Ovary (tissue), 9 donors: ENCODE results near the gene CHST12. TPM values are rescaled to one million over a fixed set of nuclear protein-coding genes. Genes with fewer than 3 reads are reported as not detected.

ENCODE experiments used
- DNase-seq, 5 donors: peaks; one replicate each; pipeline ENCODE4 v3.0.0-alpha.2; 2019 to 2020
- H3K27ac ChIP-seq, 2 donors: fragments of 200-600 bp; one replicate each; pipeline versions ENCODE4 v1.5.1 to v1.8.0; 2019 to 2022
- H3K27me3 ChIP-seq: fragments of 200-600 bp; one replicate; pipeline ENCODE4 v1.8.0; 2022
- H3K36me3 ChIP-seq: fragments of 200-600 bp; sonication (generic); one replicate; pipeline ENCODE4 v1.5.1; 2019
- H3K4me1 ChIP-seq: one replicate; pipeline ENCODE4 v1.8.1; 2013; ENCODE audit warnings: mild to moderate bottlenecking, moderate library complexity; ENCODE audit not compliant: insufficient read depth
- H3K4me3 ChIP-seq: fragments of 200-600 bp; sonication (generic); one replicate; pipeline ENCODE4 v1.5.1; 2017
- H3K9me3 ChIP-seq, 2 donors: fragments of 200-600 bp in 1 of 2; sonication (generic) in 1 of 2; one replicate each; pipeline versions ENCODE4 v1.5.1 to v1.8.1; 2013 to 2019; ENCODE audit warnings: mild to moderate bottlenecking in 1 of 2, moderate library complexity in 1 of 2
- CTCF ChIP-seq, 3 donors: fragments of 450-650 bp in 2 of 3; fragments of 200-600 bp in 1 of 3; IDR thresholded peaks; one replicate each; pipeline versions ENCODE4 v1.5.1 to v1.8.0; 2016 to 2022; ENCODE audit warnings: antibody characterized with exemption in 3 of 3, mild to moderate bottlenecking in 1 of 3
- EP300 ChIP-seq: sonication (generic); formaldehyde crosslinking; IDR thresholded peaks from one replicate; pipeline ENCODE4 v1.6.1; 2017; ENCODE audit warnings: antibody characterized with exemption
- POLR2A ChIP-seq: fragments of 450-650 bp; IDR thresholded peaks from one replicate; pipeline ENCODE4 v1.6.1; 2017; ENCODE audit warnings: antibody characterized with exemption, mild to moderate bottlenecking, moderate library complexity
- WGBS, 3 donors: extraction: QIAGEN DNeasy Blood & Tissue Kit in 1 of 3; methylation state at CpG; one replicate each; pipeline versions ENCODE4 v1.1.5 to v1.1.7; 2013 to 2017; 5-methylcytosine and 5-hydroxymethylcytosine counted together
- intact Hi-C, 4 donors: fragments of 100-400 bp; cut with DNase I; formaldehyde crosslinking; loops; one replicate each; pipeline versions ENCODE4 v1.11.0 to v1.15.1; 2022 to 2023
- polyA plus RNA-seq, 2 donors: library from polyadenylated mRNA; stranded (reverse); fragments of 200-250 nt in 1 of 2; fragments of 350-450 nt in 1 of 2; fragmentation: Illumina TruSeq in 1 of 2; extraction: RNeasy Lipid Tissue Mini Kit (QIAGEN cat#74804) in 1 of 2; gene quantifications; one replicate each; pipeline ENCODE4 v1.2.3, GENCODE V29; 2013 to 2014
- total RNA-seq, 7 donors: library from RNA; depleted of rRNA in 2 of 7; stranded (reverse); fragments of >200 nt in 2 of 7; fragmentation: NEBNext Ultra II Directional in 3 of 7; extraction: Animal tissue kit (Norgen Biotek cat#: 25700) in 3 of 7; gene quantifications; one replicate each; pipeline versions ENCODE4 v1.1.0 to v1.2.4, GENCODE V29; 2016 to 2023
- donor health status: DM: no; HTN: no; CAD: no; lungs with moderate emphysema.
- donor health status: DM: no; HTN: no; CAD: no.
- donor health status: Bipolar disorder and iron deficiency.
- donor health status: DM: yes; HTN: yes; CAD: no.
- donor health status: DM: no; HTN: no; CAD: no.
- donor health status: DM: yes; HTN: yes; CAD: no.

Gene CHST12
- total and polyA plus RNA-seq, 9 donors: 3.9 to 21.7 (median 12.6) TPM

- no peak overlapping the region for H3K27ac ChIP-seq
- H3K4me1 ChIP-seq: peaks cover 21% of the 10 kb centered on the region
- no peak for TF ChIP-seq CTCF (IDR thresholded peaks at IDR 0.05)
- no peak for TF ChIP-seq POLR2A
- no peak for TF ChIP-seq EP300
- intact Hi-C loops: no loop called here
- WGBS, 3 donors: 49 to 69% (median 69%) methylated on average over 8 of the region's 8 CpGs
- peaks cover 0 to under 1% of the 10 kb centered on the region in 2 donors for H3K9me3 ChIP-seq
- no peaks in the 10 kb centered on the region for H3K36me3 ChIP-seq
- no peaks in the 10 kb centered on the region for H3K27me3 ChIP-seq
- peak in 3 of 5 donors; percentile 15 to 69 (median 40) for DNase-seq
- no peak overlapping the region for H3K4me3 ChIP-seq
Measured at GRCh38 chr7:2488272-2488645, 84.8 kb downstream of the CHST12 start.

- TF ChIP-seq EP300 (no peak), POLR2A (no peak), CTCF (IDR thresholded peaks at IDR 0.05) (no peak)
- intact Hi-C loops: no loop called here
- Histone ChIP-seq H3K4me1 (peaks cover 21% of the 10 kb centered on the region), H3K36me3 (no peaks in the 10 kb centered on the region), H3K9me3 (no peaks in the 10 kb centered on the region), H3K27me3 (no peaks in the 10 kb centered on the region), H3K4me3 (no peak overlapping the region), H3K27ac (no peak overlapping the region)
- WGBS, 3 donors: 25 to 34% (median 27%) methylated on average over 9 of the region's 9 CpGs
- peak in 2 of 5 donors; percentile 14 to 33 for DNase-seq
Measured at GRCh38 chr7:2488681-2489080, 85.3 kb downstream of the CHST12 start.

- DNase-seq: peak in 1 of 5 donors; percentile 33
- intact Hi-C loops: no loop called here
- H3K4me1 ChIP-seq: peaks cover 21% of the 10 kb centered on the region
- no peak overlapping the region for H3K27ac ChIP-seq
- H3K27me3 ChIP-seq: no peaks in the 10 kb centered on the region
- H3K36me3 ChIP-seq: no peaks in the 10 kb centered on the region
- no peak overlapping the region for H3K4me3 ChIP-seq
- 29 to 51% (median 44%) methylated on average over 13 of the region's 13 CpGs for WGBS, 3 donors
- TF ChIP-seq POLR2A: no peak
- no peaks in the 10 kb centered on the region for H3K9me3 ChIP-seq
Measured at GRCh38 chr7:2490181-2490651, 86.8 kb downstream of the CHST12 start.

GRCh38 chr7:2492038-2492437 lies 88.6 kb downstream of the CHST12 start:
- 97 to 98% (median 98%) methylated on average over 2 of the region's 2 CpGs for WGBS, 3 donors
- intact Hi-C loops: no loop called here
- Histone ChIP-seq H3K36me3 (no peaks in the 10 kb centered on the region), H3K4me3 (no peak overlapping the region), H3K27me3 (no peaks in the 10 kb centered on the region), H3K9me3 (no peaks in the 10 kb centered on the region), H3K27ac (no peak overlapping the region), H3K4me1 (peaks cover 20% of the 10 kb centered on the region)
- DNase-seq: no peak
- TF ChIP-seq EP300 (no peak), POLR2A (no peak), CTCF (IDR thresholded peaks at IDR 0.05) (no peak)

DNA sequence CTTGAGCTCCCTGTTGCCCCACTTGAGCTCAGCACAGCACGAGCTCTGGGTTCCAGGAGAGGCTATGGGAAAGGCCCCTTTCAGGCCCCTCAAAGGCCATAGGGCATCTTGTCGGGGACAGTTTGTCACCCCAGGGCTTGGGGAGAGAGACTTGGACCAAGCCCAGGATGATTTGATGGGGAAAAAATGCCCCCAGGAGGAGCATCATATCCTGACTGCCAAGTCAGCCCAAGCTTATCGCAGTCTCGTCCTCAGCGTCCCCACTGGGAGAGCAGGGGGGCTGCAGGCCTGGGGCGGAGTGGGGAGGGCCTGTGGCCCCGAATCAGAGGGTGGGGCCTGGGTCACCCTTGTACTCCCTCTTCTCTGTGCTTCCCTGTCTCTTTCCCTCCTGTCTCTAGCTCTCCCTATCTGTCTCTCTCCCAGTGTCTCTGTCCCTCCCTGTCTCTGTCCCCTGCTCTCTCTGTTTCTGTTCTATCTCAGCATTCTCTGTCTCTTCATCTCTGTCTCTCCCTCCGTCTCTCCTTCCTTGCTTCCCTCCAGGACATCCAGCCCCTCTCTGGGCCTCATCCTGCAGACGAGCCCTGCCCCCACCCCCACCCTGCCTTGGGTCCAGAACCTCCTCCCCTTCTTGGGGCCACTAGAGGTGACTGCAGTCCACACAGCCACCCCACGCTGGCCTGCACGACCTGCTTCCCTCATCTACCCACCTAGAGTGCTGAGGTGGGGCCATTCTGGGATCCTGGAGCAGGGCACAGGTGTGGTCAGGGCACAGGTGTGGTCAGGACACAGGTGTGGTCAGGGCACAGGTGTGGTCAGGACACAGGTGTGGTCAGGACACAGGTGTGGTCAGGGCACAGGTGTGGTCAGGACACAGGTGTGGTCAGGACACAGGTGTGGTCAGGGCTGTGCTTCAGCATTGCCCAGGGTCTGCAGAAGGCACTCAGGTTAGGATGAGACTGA lies 90.1 kb downstream of the CHST12 start:
- no peak for DNase-seq
- intact Hi-C loops: no loop called here
- Histone ChIP-seq H3K27me3 (no peaks in the 10 kb centered on the region), H3K9me3 (no peaks in the 10 kb centered on the region), H3K27ac (no peak overlapping the region), H3K36me3 (no peaks in the 10 kb centered on the region), H3K4me3 (no peak overlapping the region), H3K4me1 (peaks cover 10% of the 10 kb centered on the region)
- WGBS, 3 donors: 31 to 46% (median 46%) methylated on average over 10 of the region's 11 CpGs
- no peak for TF ChIP-seq POLR2A
